Daoy (cell line): Measurements from ENCODE around the gene GRAMD1B. TPM values are rescaled to one million over a fixed set of nuclear protein-coding genes. Genes with fewer than 3 reads are reported as not detected.

Experiments
- DNase-seq: peaks from one replicate; pipeline ENCODE4 v3.0.0-alpha.2; 2015; ENCODE audit warnings: low read depth
- total RNA-seq: library from RNA; depleted of rRNA; stranded (reverse); fragments of >200 nt; shearing (Covaris generic); gene quantifications from 2 replicates; pipeline ENCODE4 v1.2.3, GENCODE V29; 2014

Gene GRAMD1B
- total RNA-seq, 1 experiment from 2014 or later, result 4.1 TPM

DNA sequence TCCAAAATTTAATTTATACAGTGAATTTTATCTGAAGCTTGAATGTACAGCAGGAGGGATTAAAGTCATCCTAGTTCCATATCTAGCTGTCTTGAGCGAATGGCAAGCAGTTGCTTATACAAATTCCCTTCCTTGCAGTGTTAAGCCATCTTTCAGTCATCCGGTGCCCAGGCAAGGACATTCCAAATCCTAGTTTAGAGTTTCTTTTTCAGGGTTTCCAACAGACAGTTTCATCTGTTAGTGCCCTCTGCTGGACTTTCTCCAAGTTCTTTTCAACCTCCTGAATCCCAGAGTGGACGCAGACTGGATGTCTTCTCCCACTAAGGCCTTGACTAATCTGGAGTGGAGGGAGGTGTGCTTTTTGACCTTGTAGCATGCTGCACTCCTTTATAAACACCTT lies 45.4 kb downstream of the GRAMD1B start:
- peak; percentile 29 for DNase-seq

DNA sequence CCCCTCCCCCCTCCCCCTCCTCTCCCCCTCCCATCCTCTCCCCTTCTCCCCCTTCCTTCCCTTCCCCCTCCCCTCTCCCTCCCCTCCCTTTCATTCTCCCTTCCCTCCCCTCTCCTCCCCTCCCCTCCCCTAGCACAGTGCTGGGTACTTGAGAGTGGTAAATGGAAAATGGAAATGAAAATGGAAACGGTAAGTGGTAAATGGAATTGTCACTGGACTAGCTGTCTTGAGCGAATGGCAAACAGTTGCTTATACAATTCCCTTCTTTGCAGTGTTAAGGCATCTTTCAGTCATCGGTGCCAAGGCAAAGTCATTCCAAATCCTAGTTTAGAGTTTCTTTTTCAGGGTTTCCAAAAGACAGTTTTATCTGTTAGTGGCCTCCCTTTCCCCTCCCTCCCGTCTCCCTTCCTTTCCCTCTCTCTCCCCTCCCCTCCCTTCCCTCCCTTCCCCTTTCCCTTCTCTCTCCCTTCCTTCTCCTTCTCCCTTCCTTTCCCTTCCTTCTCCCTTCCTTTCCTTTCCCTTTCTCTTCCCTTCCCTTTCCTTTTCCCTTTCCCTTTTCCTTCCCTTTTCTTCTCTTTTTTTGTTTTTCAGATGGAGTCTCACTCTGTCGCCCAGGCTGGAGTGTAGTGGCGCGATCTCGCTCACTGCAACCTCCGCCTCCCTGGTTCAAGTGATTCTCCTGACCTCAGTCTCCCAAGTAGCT lies 47.3 kb downstream of the GRAMD1B start:
- DNase-seq, result no peak

DNA sequence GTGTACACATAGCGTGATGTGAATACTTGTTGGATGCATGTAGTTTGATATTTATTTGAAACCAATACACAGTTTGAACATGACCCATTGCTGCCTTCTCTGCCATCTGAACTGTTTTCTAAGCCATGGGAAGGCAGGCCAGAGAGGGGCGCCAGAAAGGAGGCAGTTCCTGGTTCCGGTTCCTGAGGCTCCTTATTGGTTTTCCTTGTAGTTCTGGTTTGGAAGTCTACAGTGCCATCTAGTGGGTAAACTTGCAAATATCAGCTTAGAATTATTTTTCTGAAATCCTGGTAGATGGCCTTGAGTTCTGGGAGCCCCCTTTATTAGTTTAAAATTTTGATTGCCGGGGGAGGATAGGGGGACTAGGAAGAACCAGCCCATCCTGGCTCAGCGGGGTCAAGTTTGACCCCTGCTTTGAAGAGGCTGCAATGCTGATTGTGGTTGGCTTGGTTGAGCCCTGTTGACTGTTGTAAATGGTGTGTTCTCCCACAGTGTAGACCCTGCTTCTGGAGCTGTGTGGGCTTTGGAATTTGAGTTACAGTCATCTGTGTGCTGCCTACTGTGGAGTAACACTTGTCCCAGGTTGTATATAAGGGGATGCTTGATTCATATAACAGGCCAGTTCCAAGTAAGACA lies 48.4 kb downstream of the GRAMD1B start:
- DNase-seq, result peak; percentile 73

DNA sequence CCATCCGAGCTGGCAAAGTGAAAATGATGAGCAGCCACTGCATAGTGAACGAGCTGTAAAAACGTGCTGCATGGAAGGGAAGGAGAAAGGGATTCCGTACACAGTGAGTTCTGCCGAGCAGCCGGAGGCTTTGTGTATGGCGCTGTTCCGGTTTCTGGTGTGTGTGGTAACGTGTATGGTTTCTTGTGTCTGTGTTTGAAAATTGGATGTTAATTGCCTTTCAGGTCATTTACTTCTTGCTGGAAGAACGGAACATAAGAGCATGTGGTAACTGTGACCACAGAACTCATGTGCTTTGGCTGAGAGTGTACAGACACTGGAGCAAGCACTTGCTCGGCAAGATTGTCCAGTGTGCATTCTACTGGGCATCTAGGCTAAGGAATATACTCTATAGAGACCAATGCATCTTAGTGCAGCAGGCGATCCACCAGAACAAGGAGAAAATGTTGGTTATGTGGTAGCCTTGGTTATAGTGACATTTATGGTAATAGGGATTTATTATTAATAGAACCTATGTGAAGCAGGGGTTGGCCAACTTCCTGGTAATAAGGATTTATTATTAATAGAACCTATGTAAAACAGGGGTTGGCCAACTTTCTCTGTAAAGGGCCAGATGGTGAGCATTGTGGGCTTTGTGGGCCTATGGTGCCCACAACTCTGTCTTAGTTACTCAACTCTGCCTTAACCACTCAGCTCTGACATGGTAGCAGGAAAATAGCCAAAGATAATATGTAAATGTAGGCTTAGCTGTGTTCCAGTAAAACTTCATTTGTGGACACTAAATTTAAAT lies 49.2 kb downstream of the GRAMD1B start:
- no peak for DNase-seq

DNA sequence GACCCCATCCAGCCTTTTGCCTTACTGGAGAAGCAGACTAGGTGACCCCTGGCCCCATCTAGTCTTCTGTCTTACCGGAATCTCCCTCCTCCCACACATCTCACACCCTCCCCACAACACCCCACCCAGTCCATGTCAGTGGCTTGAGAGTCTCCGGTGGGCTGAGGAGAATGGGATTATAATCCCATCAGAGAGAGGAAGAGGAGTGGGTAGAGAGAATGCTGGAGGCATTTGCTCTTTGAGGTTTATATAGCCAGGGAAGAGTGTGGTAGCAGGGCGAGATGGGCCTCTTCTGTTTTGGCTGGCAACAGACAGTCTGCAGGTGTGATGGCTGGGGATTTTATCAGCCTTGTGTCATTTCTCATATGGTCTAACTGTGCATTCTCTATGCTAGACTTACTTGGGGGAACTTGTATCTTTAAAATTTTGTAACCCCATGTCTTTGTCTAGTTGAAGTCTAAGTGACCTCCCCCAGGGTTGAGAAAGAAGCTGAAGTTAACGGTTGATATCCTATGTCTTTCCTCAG lies 50.3 kb downstream of the GRAMD1B start:
- DNase-seq, result no peak

DNA sequence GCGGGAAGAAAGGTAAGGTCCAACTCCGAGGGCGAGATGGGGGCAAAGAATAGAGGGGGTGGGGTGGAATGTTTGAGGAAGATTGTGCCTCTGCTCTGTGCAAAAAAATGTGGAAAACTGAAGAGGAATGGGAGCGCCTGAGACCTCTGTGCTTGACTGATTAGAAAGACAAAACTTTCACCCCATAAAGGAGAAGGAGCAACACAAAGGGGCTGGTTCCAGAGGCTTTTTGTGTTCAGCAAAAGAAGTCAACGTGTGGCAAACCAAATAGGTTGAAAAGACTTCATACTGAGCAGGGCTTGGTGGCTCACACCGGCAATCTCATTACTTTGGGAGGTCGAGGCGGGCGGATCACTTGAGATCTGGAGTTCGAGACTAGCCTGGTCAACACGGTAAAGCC lies 50.8 kb downstream of the GRAMD1B start:
- DNase-seq, result no peak

DNA sequence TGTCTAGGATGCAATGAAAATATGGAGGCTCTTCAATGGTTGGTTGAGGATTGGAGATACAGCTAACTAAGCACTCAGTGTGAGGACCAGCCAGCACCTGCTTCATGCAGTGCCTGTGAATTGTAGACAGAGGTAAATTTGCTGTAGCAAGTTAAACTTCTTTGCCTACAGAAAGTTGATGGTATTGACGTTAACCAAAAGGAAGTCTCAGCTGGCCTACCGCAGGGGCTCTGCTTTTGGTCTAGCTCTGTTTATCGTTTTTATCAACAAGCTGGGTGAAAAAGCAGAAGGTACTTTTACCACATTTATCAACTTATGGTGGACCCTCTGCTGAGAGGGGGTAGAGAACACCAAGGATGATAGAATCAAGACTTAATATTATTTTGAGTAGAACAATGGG lies 51.6 kb downstream of the GRAMD1B start:
- DNase-seq, result no peak

DNA sequence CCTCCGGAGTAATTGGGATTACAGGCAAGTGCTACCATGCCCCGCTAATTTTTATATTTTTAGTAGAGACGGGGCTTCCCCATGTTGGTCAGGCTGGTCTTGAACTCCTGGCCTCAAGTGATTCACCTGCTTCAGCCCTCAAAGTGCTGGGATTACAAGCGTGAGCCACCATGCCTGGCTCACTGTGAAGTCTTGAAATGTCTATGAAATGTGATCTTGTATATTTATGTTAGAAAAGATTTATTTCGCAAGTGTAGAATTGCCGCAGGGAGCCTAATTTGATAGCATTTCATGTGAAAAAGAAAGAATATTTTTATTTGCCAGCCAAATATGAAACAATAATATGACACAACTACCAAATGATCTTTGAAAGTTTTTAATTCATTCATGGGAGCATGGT lies 52.1 kb downstream of the GRAMD1B start:
- DNase-seq, result no peak

DNA sequence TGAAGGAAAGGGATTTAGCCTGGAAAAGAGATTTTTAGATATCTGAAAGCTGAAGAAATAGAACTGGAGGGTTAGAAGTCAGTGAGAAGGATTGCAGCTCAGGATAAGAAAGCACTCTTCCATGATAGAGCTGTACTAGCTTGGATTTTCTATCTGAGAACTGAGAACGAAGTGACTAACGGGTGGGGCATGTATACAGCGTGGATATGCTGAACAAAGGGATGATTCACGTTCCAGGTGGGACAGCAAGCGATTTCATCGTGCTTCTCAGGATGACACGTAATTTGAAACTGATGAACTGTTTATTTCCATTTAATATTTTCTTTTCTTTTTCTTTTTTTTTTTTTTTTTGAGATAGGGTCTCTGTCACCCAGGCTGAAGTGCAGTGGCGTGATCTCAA lies 53.0 kb downstream of the GRAMD1B start:
- peak; percentile 69 for DNase-seq

DNA sequence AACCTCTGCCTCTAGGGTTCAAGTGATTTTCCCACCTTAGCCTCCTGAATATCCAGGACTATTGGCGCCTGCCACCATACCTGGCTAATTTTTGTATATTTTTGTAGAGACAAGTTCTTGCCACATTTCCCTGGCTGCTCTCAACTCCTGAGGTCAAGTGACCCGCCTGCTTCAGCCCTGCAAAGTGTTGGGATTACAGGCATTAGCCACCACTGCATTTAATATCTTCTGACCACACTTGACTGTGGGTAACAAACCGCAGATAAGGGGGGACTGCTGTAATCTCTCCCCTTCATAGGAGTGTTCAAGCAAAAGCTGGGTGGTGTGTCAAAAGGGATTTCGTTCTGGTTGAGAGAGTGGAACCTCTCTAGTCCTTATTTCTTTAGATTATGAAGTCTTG lies 53.4 kb downstream of the GRAMD1B start:
- DNase-seq, result peak; percentile 39

DNA sequence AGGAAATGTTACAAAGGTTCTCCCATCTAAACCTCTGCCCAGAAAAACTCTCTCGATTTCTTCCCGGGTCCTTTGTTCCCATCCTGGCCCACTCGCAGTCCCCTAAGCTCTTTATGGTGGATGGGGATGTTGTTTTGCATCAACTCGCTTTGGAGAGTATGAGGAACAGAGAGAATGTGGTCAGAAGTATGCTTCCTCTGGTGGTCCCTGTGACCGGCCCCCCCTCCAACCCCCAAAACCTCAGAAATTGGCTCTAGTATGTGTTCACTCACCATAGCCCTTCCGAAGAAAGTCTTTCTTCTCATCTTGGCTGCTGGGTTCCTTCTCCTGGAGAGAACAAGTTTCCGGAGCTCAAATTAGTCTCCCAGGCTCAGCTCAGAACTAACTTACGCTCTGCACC lies 54.4 kb downstream of the GRAMD1B start:
- no peak for DNase-seq

DNA sequence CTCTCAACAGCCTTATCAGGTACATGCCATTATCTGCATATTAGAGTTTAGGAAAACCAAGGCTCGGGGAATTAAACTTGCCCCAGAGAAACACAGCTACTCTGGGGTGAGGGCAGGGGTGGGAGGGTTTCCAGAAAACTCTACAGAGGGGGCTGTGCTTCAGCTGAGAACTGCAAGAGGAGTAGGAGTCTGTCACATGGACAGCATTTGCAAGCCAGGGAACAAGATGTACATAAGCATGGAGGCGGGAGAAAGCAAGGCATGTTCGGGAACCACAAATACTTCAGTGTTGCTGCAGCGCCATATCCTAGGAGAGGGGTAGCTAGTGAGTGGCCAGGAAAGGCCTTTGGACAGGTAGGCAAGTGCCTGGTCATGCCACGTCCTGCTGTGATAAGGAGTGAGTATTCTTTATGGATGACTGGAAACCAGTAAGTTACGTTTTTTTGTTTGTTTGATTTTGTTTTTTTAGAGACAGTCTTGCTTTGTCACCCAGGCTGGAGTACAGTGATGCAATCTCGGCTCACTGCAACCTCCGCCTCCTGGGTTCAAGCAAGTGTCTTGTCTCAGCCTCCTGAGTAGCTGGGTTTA lies 57.2 kb downstream of the GRAMD1B start:
- no peak for DNase-seq

DNA sequence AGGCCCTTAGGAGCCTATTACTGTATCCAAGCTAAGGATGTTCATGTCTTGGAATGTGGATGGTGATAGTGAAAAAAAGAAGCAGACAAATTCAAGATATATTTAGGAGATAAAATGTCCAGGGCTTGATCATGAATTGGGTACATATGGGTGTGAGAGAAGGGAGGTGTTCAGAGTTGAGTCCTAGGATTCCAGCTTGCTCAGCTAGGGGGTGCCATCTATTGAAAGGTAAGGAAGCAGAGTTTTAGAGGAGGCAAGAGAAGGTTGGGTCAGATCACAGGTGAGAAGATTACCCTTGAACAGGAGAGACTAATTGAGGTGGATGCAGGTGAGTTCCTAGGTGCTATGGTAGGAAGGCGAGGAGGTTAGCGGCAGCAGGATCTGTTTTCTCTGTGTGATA lies 60.5 kb downstream of the GRAMD1B start:
- no peak for DNase-seq

DNA sequence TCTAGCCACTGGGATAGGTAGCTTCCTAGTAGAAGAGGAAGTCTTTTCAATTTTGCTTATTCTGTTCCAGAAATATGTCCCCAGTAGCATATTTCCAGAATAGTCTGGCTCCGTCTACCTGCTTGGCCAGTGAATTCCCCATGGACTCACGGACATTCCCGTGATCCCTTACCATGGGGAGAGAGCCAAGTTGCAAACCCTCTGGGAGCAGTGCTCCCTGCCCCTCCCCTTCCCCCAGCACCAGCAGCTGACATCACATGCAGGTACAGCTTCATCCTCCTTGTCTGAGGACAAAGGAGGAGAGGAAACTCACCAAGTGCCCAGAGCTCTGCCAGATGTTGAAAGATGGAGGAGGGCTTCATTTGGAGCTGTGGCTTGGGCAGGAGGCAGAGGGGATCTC lies 61.2 kb downstream of the GRAMD1B start:
- DNase-seq, result no peak

DNA sequence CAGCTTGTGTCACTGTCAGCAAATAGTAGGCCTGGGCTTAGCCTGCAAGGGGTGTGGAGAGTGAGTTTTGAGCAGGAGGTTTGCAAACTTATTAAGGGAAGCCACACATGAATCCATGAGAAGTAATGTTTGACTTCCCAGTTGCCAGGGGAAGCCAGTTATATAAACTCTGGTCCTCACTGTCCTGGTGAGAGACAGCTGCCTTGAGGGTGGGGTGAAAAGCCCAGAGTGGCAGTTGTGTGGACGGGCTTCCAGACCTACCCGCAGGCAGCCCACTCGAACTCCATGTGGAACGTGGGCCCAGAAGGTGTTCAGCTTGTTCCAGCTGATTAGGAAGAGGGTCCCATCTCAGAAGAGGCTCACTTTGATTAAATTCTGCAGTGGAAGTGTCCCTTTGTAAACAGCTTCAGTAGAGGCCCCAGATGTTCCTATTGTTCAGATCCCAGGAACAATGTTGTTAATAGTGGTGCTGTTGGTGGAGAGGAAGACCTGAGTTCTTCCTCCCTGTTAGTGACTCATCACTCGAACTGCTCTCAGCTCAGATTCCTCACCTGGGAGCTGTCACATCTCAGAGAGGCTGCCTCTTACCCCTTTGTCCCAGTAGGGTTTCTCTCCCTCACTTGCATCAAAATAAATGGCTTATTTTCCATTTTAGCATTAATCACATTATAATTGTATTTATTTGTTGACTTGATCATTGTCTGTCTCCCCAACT lies 63.4 kb downstream of the GRAMD1B start:
- peak; percentile 16 for DNase-seq

DNA sequence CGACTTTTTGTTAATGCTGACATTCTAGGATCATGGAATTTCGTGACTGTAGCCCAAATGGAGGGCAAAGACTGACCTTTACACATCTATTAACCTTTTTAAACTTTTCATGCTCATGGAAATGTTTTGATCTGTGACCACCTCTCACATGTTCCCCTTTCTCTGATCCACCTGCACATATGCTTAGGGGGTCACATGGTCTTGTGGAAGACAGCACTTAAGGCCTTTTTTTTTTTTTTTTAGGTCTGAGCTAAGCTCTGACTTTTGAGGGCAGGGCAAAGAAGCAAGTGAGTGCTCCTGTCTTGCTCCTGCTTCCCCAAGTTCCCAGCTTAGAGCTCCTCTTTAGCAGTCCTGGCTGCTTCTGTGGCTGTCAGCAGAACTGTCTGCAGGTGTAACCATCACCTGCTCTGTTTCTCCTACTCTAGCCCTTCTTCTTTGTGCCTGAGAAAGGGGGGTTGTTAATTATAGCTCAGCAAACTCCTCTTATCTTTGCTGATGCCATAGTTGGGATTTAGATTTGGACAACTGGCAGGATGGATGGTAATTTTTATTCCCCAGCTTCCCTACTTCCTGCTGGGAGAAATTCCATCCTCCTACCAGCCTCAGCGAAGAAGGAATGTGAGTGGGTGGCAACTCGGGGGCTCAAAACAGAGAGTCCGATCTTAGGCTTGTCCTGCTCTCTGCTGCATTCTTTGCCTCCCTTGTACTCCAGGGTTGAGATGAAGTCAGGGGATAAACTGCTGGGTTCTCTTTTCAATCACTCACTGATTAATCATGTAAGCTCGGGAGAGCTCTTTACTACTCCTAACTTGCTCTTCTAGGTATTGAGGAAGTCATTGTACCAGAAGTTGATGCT lies 64.4 kb downstream of the GRAMD1B start:
- DNase-seq, result peak; percentile 20

DNA sequence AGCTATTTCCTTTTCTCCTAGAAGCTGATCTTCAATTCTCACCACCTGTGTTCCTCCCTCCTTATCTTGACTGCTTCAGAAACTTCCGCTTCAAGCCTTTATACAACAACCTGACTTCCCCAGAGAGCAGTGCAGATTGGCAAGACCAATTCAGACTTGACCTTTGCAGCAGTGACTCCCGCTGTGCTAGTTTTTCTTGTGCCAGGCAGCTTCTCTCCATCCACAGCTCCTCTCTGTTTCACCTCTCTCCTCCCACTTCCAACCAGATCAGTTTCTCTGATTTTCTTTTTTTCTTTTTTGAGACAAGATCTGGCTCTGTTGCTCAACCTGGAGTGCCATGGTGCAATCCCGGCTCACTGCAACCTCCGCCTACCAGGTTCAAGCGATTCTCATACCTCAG lies 74.3 kb downstream of the GRAMD1B start:
- DNase-seq, result no peak

DNA sequence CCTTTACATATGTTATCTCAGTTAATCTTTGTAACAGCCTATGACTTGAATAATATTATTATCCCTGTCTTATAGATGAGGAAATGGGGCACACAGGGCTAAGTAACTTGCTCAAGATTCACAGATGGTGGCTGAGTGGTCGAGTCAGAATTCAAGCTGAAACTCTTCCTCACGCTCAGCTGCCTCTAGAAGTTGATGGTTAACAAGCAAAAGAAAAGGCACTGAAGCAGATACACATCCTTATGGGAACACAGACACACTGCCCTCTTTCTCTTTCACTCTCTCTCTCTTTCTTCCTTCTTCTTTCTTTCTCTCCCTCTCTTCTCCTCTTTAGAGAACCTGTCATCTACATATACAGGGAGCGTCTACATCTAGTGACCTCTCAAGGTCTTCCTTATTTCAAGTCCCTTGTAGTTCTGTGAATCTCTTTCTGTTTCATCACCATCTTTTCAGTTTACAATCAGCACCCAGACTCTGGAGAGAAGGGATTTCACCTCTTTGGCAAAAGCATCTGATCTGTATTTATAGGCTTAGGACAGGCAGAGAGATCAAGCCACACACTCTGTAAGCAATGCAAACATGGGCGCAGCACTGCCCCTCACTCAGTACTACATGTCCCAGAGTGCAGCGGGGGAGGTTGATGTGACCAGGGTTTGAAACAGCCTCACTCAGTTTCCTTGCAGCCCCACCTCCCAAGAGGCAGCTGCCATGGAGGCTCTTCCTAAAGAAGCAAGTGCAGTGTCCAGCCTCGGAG lies 75.7 kb downstream of the GRAMD1B start:
- DNase-seq, result no peak

DNA sequence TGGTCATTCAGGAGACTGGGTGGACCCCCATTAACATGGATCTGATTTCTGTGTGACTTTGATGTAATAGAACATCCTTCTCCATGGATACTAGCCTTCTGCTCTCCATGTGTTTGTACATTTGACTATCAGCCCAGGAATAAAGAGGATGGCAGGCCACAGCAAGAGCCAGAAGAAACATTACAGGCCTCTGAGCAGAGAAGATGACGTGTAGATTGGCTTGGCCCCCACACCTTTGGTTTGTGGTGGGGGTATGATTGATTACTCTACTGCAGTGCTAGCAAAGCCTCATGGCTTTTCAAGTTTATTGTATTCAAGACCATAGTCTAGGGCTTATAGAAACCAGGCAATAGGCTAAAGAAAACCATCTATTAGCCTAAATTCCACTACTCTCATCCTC lies 77.0 kb downstream of the GRAMD1B start:
- no peak for DNase-seq
